ENCODE data around the gene BTBD19. TPM values are rescaled to one million over a fixed set of nuclear protein-coding genes. Genes with fewer than 3 reads are reported as not detected.
"Not testable (repeated sequence)": the region's sequence is repeated elsewhere in the genome, so short reads cannot be mapped to it uniquely, and the experiment has no call there.

BTBD19 gene
- total RNA-seq, 2 donors from 2014 or later, result 43.1 to 56.6 TPM

DNA sequence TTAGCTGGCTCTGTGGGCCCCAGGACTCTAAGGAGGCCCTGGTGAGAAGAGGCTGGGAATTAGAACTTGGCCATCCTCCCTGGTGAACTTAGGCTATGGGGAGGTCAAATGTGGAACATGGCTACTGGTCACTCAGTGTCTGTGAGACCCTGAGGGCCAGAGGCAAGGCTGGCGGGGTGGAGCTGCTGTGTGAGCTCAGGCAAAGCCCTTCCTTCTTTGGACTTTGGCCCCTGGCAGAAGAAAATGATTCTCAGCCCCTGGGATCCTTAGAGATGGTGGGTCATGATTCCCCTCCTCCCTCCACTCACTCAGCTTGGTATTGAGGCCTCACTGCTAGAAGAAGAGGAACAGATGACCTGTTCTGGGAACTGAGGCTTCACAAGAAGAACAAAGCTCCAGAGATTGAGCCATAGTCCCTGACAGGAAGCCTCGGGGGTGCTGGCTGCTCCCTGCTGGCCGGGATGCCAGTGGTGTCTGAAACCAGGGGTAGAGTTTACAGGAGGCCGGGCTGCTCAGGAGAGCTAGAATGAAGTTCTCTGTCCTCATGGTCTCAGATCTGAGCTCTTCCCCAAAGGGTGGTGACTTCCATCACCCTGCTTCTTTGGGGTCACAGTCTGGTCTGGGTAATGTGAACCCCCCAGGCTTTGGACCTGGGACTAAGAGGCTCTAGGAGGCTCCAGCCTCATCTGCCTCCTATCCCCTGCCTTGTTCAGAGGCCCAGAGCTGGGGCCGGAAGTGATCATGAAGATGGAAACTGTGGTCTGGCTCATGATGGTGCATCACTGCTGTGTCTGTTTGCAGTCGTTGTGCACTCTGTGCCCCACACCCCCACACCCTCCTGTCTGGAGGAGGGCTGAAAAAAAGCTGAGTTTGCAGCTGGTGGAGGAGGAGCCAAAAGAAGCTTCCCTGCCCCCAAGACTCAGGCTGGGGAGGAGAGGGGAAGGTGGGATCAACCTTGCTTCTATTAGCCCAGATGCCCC lies 905 bp downstream of the BTBD19 start:
- ATAC-seq (peak; percentile 58), DNase-seq (peak; percentile 63 to 82 (median 74))
- Mint-ChIP-seq H3K27ac (peak overlapping the region; percentile 100), H3K27me3 (no peaks in the 10 kb centered on the region), H3K4me3 (peak overlapping the region; percentile 82), H3K36me3 (ENCODE audit: low read depth) (peaks cover 7% of the 10 kb centered on the region), H3K4me1 (peaks cover 72% of the 10 kb centered on the region)
- no peaks in the 10 kb centered on the region for H3K9me3 ChIP-seq (ENCODE audit: control insufficient read depth, low read length, poor library complexity, severe bottlenecking)

- H3K9me3 ChIP-seq (ENCODE audit: control insufficient read depth, low read length, poor library complexity, severe bottlenecking), result no peaks in the 10 kb centered on the region
- peak in 1 of 3 donors; percentile 30 for DNase-seq
- ATAC-seq, result no peak
- peak overlapping the region; percentile 82 for H3K4me3 Mint-ChIP-seq
- peaks cover 68% of the 10 kb centered on the region for H3K4me1 Mint-ChIP-seq
- H3K36me3 Mint-ChIP-seq (ENCODE audit: low read depth), result peaks cover 5% of the 10 kb centered on the region
- no peaks in the 10 kb centered on the region for H3K27me3 Mint-ChIP-seq
- H3K27ac Mint-ChIP-seq, result peak overlapping the region; percentile 100
Observed at GRCh38 chr1:44810101-44810761, 1.9 kb downstream of the BTBD19 start.

GRCh38 chr1:44810762-44811105 lies 2.4 kb downstream of the BTBD19 start:
- DNase-seq; ATAC-seq; H3K27me3 Mint-ChIP-seq; H3K9me3 ChIP-seq (ENCODE audit: control insufficient read depth, low read length, poor library complexity, severe bottlenecking); H3K36me3 Mint-ChIP-seq (ENCODE audit: low read depth): not testable (repeated sequence)
- H3K4me3 Mint-ChIP-seq, result peak overlapping the region; percentile 82
- H3K27ac Mint-ChIP-seq, result peak overlapping the region; percentile 100
- H3K4me1 Mint-ChIP-seq, result peaks cover 67% of the 10 kb centered on the region

DNA sequence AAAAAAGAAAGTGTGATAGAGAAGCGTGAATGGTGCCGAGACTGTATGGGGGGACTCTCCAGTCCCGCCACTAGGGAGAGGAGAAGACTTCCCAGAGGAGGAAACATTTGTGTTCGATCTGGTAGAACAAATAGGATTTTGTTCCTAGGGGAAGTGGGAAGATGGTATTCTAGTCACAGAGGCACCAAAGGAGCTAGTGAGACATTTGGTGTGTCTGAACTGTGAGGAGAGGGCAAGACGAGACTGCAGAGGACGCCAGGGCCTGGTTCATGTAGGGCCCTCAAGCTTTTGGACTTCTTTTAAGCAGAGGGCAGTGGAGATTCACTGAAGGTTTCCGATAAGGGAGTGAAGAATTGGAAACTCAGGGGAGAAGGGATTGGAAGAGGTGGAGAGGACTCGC lies 2.9 kb downstream of the BTBD19 start:
- no peaks in the 10 kb centered on the region for H3K27me3 Mint-ChIP-seq
- H3K9me3 ChIP-seq (ENCODE audit: control insufficient read depth, low read length, poor library complexity, severe bottlenecking), result no peaks in the 10 kb centered on the region
- H3K27ac Mint-ChIP-seq, result peak overlapping the region; percentile 100
- DNase-seq (no peak), ATAC-seq (no peak)
- peak overlapping the region; percentile 82 for H3K4me3 Mint-ChIP-seq
- H3K4me1 Mint-ChIP-seq, result peaks cover 67% of the 10 kb centered on the region
- H3K36me3 Mint-ChIP-seq (ENCODE audit: low read depth), result peaks cover 5% of the 10 kb centered on the region

GRCh38 chr1:44812822-44813543 lies 4.7 kb downstream of the BTBD19 start:
- Mint-ChIP-seq H3K27ac (peak overlapping the region; percentile 100), H3K4me3 (peak overlapping the region; percentile 95), H3K4me1 (peaks cover 60% of the 10 kb centered on the region), H3K27me3 (no peaks in the 10 kb centered on the region), H3K36me3 (ENCODE audit: low read depth) (no peaks in the 10 kb centered on the region)
- DNase-seq (no peak), ATAC-seq (no peak)
- no peaks in the 10 kb centered on the region for H3K9me3 ChIP-seq (ENCODE audit: control insufficient read depth, low read length, poor library complexity, severe bottlenecking)

DNA sequence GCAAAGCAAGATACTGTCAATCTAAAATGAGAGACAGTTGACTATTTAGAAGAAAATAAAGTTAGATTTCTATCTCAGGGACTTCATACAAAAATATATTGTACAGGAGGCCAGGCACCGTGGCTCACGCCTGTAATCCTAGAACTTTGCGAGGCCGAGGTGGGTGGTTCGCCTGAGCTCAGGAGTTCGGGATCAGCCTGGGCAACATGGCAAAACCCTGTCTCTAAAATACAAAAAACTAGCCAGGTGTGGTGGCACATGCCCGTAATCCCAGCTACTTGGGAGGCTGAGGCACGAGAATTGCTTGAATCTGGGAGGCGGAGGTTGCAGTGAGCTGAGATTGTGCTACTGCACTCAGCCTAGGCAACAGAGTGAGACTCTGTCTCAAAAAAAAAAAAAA lies 7.6 kb downstream of the BTBD19 start:
- not testable (repeated sequence) for H3K36me3 Mint-ChIP-seq (ENCODE audit: low read depth); ATAC-seq; H3K27me3 Mint-ChIP-seq; H3K9me3 ChIP-seq (ENCODE audit: control insufficient read depth, low read length, poor library complexity, severe bottlenecking); DNase-seq
- Mint-ChIP-seq H3K4me1 (peaks cover 56% of the 10 kb centered on the region), H3K4me3 (peak overlapping the region; percentile 95), H3K27ac (peak overlapping the region; percentile 100)

DNA sequence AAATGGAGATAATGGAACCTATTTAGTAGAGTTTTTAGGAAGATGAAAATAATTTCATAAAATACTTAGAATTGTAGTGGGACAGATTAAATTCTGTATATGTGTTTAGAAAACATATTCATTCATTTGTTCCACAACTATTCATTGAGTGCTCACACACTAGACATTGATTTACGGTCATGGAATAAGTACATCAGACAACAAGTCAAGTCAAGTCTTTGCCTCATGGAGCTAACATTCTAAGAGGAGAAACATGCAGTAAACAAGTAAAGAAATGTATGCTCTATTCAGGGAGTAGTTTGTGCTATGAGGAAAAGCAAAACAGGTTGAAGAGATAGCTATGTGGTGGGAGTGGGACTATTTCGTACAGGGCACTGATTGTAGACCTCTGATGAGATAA lies 9.0 kb downstream of the BTBD19 start:
- peak overlapping the region; percentile 100 for H3K27ac Mint-ChIP-seq
- H3K27me3 Mint-ChIP-seq, result no peaks in the 10 kb centered on the region
- ATAC-seq (no peak), DNase-seq (no peak)
- H3K9me3 ChIP-seq (ENCODE audit: control insufficient read depth, low read length, poor library complexity, severe bottlenecking), result no peaks in the 10 kb centered on the region
- H3K36me3 Mint-ChIP-seq (ENCODE audit: low read depth), result no peaks in the 10 kb centered on the region
- H3K4me1 Mint-ChIP-seq, result peaks cover 48% of the 10 kb centered on the region
- no peak overlapping the region for H3K4me3 Mint-ChIP-seq

DNA sequence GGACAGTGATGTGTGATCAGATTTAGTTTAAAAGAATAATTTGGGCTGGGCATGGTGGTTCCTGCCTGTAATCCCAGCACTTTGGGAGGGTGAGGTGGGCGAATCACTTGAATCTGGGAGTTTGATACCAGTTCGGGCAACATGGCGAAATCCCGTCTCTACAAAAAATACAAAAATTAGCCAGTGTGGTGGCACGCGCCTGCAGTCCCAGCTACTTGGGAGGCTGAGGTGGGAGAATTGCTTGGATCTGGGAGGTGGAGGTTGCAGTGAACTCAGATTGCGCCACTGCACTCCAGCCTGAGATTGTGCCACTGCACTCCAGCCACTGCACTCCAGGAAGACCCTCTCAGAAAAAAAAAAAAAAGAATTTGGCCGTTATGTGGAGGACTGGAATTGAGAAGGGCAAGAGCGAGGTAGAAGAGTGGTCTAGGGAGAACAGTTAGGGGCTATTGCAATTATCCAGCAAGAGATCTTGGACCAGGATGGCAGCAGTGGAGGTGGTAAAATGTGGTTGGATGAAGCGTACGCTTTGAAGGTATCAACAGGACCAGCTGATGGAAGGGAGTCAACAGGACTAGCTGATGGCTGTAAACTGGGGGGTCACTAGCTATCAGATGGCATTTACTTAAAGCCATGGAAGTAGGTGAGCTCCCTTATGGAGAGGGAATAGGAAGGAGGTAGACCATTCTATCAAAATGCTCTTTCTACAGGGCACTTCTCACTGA lies 9.6 kb downstream of the BTBD19 start:
- H3K9me3 ChIP-seq (ENCODE audit: control insufficient read depth, low read length, poor library complexity, severe bottlenecking), result no peaks in the 10 kb centered on the region
- ATAC-seq (no peak), DNase-seq (no peak)
- H3K4me1 Mint-ChIP-seq, result peaks cover 45% of the 10 kb centered on the region
- H3K27ac Mint-ChIP-seq, result peak overlapping the region; percentile 100
- H3K27me3 Mint-ChIP-seq, result no peaks in the 10 kb centered on the region
- no peaks in the 10 kb centered on the region for H3K36me3 Mint-ChIP-seq (ENCODE audit: low read depth)
- peak overlapping the region; percentile 77 for H3K4me3 Mint-ChIP-seq

DNA sequence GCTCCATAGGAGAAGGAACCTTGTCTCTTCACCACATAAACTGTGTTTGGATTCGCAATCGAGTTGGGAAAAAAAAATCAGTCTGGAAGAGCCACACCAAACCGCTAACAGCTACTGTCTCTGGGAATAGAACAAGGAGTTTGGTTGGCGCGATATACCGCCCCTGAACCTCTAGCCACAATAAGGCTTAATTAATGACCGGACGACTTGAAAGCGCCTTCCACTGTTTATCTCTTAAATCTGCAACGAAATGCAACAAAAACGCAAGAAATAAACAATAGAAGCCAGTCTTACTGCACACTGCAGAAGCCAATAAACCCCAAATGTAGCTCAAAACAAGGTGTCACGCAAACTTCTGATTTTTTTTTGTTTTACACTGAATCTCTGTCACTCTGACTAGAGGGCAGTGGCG lies 10.9 kb downstream of the BTBD19 start:
- peaks cover 41% of the 10 kb centered on the region for H3K4me1 Mint-ChIP-seq
- H3K4me3 Mint-ChIP-seq, result peak overlapping the region; percentile 96
- peak overlapping the region; percentile 100 for H3K27ac Mint-ChIP-seq
- no peaks in the 10 kb centered on the region for H3K36me3 Mint-ChIP-seq (ENCODE audit: low read depth)
- DNase-seq, result no peak
- ATAC-seq, result peak; percentile 1
- no peaks in the 10 kb centered on the region for H3K27me3 Mint-ChIP-seq
- H3K9me3 ChIP-seq (ENCODE audit: control insufficient read depth, low read length, poor library complexity, severe bottlenecking), result no peaks in the 10 kb centered on the region

DNA sequence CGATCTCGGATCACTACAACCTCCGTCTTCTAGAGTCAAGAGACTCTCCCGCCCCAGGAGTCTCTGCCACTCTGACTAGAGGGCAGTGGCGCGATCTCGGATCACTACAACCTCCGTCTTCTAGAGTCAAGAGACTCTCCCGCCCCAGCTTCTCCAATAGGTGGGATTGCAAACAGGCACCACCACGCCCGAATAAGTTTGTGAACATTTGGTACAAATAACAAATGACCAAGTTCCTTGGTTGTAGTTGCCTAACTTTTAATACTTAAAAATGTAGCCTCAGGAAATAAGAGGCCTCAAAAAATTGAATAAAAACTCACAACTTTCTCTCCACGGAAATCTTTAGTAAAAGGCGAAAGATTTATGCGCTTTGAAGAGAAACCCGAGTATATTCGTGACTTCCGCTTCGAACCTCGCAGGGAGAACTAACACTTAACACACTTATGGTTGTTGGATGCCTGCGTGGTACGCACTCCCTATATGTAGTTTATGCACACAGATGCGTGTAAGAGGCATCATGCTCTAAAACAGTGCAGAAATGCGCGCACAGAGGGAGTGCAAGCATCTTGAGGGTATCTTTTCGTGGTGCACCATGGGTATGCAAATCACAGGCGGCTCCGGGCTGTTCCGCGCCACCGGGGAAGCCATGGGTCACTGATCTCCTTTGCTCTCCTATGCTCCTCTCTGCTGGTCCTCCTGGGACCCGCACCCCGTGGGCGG lies 11.4 kb downstream of the BTBD19 start:
- no peaks in the 10 kb centered on the region for H3K9me3 ChIP-seq (ENCODE audit: control insufficient read depth, low read length, poor library complexity, severe bottlenecking)
- peak overlapping the region; percentile 100 for H3K27ac Mint-ChIP-seq
- H3K27me3 Mint-ChIP-seq, result no peaks in the 10 kb centered on the region
- H3K4me3 Mint-ChIP-seq, result peak overlapping the region; percentile 96
- DNase-seq (peak; percentile 57 to 75 (median 63)), ATAC-seq (peak; percentile 79)
- no peaks in the 10 kb centered on the region for H3K36me3 Mint-ChIP-seq (ENCODE audit: low read depth)
- peaks cover 40% of the 10 kb centered on the region for H3K4me1 Mint-ChIP-seq

DNA sequence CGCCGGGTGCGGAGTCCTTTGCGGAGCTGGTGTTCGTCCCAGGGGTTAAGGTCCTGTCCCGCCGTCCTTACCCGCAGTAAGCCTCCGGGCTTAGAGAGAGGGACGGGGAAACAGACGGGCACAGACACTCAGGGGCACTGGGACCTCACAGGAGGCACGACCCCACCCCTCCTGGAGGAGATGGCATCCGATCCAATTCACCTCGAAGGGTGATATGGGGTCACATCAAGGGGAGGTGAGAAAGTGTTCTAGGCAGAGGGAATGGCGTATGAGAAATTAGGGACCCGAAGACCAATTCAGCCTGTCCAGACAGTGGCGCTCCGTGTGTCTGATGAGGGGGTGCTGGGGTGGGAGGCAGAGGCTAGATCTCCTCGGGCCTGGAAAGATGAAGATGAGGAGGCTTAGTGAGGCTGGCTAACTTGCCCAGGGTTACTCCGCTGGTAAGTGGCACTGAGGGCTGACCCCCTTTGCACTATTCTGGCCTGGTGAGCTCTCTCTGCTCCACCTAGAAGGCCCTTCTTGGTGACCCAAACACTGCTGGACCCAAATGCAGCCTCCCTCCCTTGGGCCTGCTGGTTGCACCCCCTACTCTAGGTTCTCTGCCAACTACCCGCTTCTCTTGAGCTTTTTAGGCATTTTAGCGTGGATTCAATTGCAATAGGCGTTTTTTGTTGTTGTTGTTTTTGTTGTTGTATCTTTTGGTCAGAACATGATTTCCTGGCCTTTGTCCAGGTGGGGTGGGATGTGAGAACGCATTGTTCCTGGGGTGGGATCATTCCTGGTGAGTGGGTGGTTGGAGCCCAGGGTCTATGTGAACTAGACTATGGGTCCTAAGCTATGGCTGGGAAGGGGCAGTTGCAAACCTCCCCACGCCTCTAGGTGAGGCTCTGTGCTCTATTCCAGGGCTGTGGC lies 12.3 kb downstream of the BTBD19 start:
- ATAC-seq (no peak), DNase-seq (no peak)
- Mint-ChIP-seq H3K27ac (peak overlapping the region; percentile 100), H3K36me3 (ENCODE audit: low read depth) (no peaks in the 10 kb centered on the region), H3K27me3 (no peaks in the 10 kb centered on the region), H3K4me3 (peak overlapping the region; percentile 96), H3K4me1 (peaks cover 32% of the 10 kb centered on the region)
- no peaks in the 10 kb centered on the region for H3K9me3 ChIP-seq (ENCODE audit: control insufficient read depth, low read length, poor library complexity, severe bottlenecking)

Data from T-helper 17 cell (primary cell).